ENCODE data around the gene RASSF5.

GRCh38 chr1:206521694-206522402 is 14.5 kb downstream of the RASSF5 start:
- TF ChIP-seq CTCF (IDR thresholded peaks at IDR 0.05) (no peak), POLR2AphosphoS5 (IDR thresholded peaks at IDR 0.05) (no peak), EP300 (IDR thresholded peaks at IDR 0.05) (no peak), POLR2A (IDR thresholded peaks at IDR 0.05; ENCODE audit: low read depth) (no peak)
